GM19035 (cell line): ENCODE measurements around the gene PLGLB1.
"Not testable (repeated sequence)": the region's sequence is repeated elsewhere in the genome, so short reads cannot be mapped to it uniquely, and the experiment has no call there.

ENCODE experiments used
- ATAC-seq: cut with Tn5 transposase; IDR thresholded peaks from one replicate; pipeline ENCODE4 v1.9.1; 2021; ENCODE audit not compliant: unreplicated experiment

The PLGLB1 gene

DNA sequence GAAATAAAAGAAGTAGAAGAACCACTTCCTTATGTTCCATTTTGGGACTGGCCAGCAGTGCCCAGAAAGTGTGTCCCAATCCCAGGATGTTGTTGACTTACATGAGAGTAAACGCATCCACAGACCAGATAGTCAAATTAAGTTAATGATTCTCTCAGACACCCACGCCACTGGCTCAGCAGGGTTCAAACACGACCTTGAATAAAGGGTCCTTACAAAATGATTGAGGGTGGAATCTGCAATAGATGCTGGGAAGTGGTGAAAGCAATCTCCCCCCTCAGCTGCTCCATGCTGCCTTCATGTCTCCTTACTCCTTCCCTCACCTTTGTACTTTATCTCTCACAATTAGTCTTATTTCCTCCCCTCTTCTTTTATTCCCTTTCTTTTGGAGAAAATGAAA, at the start of gene PLGLB1:
Gene PLGLB1, minus strand, starts transcription at position 101 of the 400 bp plus-strand sequence. Its CDS starts 61 bp downstream, at position 40.
- not testable (repeated sequence) for ATAC-seq

DNA sequence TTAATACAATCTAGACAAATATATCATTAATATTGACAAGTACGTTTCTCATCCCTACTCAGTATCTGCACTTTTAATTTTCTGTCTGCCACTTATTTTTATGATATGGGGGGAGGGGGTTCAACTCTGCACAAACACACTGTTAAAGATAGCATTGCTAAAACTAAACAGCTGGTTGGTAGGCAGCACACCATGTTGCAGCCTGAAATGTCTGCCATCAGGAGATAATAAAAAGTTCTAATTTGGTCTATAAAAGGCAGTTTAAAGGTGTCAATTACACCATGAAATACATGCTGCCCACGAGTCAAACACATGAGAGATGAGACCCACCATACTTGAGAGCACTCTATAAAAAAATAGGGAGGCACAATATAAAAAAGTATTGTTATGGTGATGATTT, 42.7 kb upstream of the PLGLB1 start:
- ATAC-seq: not testable (repeated sequence)

DNA sequence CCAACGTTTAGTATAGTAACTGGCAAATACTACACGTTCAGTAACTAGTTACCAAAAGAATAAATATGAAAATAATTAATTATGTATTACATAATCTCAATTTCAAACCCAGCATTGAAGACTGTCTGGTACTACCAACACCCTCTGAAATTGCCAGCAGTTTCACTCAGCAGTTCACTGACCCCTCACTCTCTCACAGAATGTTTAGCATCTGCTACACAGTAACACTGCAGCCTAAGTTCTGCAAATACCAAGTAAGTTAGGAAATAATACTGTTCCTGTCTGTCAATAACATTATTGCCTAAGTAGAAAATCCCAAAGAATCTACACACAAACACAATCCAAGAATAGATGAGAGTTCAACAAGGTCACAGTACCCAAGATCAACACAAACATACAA, 41.8 kb upstream of the PLGLB1 start:
- not testable (repeated sequence) for ATAC-seq

DNA sequence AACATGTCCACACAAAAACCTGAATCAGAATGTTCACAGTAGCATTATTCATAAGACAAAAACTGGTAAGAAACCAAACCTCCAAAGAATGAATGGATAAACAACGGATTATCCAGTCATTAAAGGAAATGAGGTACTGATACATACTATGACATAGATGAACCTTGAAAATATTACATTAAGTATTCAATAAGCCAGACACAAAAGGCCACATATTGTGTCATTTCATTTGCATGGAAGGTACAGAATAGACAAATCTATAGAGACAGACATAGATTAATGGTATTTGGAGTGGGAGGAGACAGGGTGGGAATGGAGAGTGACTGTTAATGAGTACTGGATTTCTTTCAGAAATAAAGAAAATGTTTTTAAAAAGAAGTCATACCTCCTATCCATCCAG, 39.9 kb upstream of the PLGLB1 start:
- ATAC-seq: not testable (repeated sequence)

DNA sequence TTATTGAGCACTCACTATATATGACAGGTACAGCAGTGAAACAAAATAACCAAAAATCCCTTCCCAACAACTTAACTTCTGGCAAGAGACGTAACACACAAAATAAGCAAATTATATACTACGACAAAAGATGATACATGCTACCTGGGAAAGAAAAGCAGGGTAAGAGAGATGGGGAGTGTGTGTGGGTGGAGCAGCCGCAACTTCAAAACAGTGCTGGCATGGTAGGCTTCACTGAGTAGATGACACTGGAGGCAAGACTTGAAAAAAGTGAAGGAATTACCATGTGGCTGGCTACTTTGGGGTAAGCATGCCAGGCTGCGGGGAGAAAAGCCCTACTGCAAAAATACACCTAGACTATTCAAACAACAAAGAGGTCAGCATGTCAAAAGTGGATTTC, 36.0 kb upstream of the PLGLB1 start:
- not testable (repeated sequence) for ATAC-seq

DNA sequence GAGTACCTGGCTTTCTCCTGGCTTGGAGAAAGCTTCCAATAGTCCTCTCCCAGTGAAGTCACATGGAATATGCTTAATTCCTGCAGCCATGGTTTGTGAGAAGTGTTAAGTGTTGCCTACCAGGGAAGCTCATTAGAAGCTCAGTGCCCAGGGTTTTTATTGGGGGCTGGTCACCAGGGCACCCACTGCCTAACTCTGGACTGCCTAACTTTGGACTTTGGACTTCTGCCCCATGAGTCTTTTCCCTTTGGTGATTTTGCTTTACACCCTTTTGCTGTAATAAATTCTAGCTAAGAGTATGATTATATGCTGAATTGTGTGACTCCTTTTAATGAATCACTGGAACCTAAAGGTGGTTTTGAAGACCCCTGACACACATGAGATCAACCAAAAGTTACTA, 35.2 kb upstream of the PLGLB1 start:
- not testable (repeated sequence) for ATAC-seq

DNA sequence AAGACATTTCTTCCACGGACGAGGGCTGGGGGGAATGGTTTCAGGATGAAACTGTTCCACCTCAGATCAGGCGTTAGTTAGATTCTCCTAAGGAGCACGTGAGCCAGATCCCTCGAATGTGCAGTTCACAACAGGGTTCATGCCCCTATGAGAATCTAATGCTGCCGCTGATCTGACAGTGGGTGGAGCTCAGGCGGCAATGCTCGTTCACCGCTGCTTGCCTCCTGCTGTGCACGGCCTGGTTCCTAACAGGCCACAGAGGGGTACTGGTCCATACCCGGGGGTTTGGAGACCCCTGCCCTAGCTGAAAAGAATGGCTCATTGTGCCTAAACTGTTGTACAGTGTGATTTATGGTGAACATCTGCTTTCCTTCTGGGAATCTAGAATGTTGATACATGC, 34.8 kb upstream of the PLGLB1 start:
- ATAC-seq: not testable (repeated sequence)

DNA sequence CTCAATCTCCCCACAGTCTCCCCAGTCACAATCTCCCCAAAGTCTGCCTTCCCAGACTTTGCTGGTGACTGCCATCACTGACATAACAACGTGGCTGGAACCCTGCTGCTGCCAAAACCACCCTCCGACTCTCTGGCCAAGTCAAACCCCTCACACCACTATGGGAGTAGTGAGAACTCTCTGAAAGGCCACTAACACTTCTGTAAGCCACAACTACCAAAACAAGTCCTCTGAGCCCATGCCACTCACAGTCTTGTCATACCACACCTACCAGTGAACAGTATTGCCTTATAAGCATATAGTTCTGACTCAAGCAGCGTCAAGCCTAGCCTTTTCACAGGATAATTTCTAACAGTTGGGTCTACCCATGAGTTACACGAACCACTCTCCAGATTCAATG, 32.7 kb upstream of the PLGLB1 start:
- not testable (repeated sequence) for ATAC-seq

DNA sequence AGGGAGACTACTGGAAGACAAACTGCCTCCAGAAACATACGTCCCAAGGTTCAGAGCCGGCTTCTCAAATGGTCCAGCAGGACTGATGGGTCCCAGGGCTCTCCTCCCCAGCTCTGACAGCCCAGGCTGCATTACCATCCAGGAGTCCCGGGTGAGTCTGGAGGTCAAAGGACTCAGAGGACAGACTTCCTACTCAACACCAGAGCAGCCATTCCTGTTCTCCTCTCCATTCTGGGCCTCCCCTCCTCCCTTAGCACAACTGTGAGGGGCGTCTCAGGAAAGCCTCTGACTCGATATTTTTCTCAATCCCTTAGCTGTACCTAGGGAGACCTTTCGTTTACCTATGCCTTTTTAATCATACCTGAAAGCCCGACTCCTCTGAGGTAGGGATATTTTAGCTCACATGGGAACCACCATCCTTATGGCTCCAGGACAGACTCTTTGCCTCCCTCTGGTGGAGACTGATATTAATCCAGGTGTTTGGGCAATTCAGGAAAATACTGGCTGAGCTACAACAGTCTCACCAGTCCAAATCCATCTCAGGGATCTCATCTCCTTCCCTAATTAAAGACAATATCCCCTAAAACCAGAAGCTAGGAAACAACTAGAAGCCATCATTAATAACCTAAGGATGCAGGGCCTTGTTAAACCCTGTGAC, 19.8 kb upstream of the PLGLB1 start:
- not testable (repeated sequence) for ATAC-seq

DNA sequence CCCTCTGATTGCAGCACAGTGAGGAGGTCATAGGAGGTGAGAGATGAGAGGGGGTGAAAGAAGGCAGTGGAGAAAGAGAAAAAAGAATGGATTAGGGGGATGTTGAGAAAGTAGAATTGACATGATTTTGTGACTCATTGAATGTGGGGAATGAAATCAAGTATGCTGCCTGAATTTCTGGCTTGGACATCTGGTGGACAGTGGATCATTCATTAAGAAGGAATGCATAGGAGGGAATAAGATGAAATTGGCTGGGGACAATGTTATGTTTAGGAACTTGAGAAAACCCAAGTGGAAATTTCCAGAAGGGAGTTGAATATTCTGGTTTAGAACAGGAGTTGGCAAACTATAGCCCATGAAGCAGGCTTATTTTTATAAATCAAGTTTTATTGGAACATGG, 7.0 kb upstream of the PLGLB1 start:
- ATAC-seq: not testable (repeated sequence)

DNA sequence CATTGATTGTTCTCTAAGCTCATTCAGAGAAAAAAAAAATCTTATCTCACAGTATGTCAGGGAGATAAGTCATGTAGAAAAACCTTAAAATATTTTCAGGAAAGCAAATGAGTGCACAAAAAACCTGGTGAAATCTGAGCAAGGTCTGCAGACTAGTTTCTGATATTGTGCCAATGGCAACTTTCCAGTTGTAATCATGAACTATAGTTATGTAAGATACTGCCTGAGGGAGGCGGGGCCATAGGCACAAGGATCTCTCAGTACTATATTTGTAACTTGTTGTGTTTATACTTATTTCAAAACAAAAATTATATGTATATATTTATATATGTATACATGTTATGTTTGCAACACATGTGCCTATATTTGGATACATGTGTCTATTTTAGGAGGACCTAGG, 5.2 kb upstream of the PLGLB1 start:
- ATAC-seq: not testable (repeated sequence)

DNA sequence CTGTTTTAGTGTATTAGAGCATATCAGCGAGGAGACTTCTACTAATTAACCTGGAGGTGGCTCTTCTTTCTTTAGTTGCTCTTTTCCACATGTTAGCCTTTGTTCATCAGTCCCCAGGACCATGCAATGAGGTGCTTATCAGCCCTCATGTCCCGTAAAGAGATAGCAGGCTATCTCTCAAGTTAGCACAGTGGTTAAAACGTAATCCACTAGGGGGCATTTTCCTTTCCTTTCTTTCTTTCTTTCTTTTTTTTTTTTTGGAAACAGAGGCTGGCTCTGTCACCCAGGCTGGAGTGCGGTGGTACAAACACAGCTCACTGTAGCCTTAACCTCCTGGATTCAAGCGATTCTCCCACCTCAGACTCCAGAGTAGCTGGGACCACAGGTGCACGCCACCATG, 4.3 kb upstream of the PLGLB1 start:
- ATAC-seq: not testable (repeated sequence)

DNA sequence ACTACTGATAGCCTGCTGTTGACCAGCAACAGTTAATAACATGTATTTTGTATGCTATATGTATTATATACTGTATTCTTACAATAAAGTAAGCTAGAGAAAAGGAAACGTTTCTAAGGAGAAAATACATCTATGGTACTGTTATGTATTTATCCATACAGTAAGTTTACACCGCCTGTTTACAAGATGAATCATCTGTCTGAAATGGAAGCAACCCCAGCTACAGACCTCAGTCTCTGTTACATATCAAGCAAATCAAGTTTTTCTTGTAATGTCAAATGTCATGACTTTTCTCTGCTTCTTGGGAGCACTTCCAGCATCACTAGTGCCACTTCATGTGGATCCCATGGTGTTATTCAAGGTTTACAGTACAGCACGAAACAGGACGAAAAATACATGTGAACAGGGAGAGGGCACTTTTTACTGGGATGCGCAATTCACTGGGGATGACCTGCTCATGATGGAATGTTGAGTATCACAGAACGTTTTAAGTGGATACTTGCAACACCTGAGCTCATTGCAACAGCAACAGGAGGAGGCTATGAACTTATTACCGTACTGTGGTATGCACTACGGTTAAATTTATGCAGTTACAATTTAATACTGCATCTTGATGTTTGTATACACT, 2.5 kb upstream of the PLGLB1 start:
- ATAC-seq: not testable (repeated sequence)

DNA sequence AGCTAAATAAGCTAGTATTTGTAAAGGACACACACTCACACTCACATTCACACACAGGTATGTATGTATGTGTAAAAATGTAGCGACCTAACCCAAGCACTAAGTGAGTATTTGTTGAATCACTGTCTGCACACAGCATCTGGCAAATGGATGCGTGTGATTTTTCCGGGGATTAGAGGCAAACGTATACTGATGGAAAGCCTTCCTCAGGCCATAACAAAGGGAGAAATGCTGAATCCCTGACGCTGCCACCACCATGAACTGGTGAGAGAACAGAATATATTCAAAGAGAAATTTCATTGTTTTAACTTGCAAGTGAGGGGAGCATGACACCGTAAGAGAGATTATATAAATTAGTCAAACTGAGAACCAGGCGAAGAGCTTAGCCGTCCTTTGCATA, 601 bp downstream of the PLGLB1 start:
- not testable (repeated sequence) for ATAC-seq

DNA sequence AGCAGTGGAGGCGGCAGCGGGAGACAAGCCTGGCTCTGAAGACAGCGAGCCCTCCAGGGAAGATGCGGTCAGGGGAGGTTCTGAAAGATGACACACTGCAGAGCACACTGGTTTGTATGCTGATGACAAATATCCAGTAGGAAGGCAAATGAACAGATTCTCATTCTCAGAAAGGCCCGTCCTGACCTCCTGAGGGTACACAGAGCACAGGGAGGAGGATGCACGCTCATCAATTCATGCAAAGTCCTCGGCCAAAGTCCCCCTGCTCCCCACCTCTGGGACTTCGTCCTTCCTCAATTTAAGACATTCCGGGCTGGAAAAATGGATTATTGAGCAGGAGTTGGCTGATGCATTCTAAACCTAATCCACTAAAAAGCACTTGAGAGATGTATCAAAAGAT, 2.6 kb downstream of the PLGLB1 start:
- not testable (repeated sequence) for ATAC-seq

DNA sequence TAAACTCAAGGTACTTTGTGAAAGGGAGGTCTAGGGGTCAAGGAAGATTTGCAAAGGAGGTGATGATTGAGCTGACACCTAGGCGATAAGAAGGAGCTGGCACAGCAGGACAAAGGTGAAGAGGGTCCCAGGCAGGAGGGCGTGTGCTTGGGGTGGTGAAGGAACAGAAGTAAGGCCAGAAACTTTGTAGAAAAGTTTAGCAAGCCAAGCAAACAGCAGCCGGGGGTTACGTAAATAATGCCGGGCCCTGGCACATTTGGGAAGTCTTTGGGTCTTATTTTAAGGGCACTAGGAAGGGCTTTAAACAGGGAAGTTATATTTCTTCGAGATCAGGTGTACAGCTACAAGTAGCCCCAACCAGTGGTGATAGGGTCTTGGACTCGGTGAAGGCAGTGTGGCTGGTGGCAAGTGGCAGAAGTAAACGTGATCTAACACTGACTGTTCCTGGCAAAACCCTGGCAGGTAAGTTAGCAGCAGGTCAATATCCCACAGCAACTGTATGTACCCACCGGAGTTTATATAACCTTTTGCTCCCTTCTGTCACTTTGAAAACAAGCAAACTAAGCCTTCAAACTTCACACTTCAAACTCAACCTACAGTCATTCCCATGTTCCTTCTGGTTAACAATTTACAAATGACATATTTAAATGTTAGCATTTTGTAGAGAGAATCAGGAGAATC, 7.0 kb downstream of the PLGLB1 start:
- not testable (repeated sequence) for ATAC-seq

DNA sequence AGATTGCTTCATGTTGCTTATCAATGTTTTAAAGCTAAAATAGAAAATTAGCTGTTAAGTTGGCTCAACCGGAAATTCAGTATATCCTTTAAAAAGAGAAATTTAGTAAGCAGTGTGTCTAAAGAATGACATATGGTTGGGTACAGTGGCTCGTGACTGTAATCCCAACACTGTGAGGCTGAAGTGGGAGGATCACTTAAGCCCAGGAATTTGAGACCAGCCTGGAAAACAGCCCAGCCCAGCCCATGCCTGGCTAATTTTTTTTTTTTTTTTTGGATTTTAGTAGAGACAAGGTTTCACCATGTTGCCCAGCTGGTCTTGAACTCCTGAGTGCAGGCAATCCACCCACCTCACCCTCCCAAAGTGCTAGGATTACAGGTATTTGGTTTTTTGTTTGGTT, 17.2 kb downstream of the PLGLB1 start:
- not testable (repeated sequence) for ATAC-seq
